ENCODE data around the gene PDE4B. TPM values are rescaled to one million over a fixed set of nuclear protein-coding genes. Genes with fewer than 3 reads are reported as not detected.
"Not testable (repeated sequence)": the region's sequence is repeated elsewhere in the genome, so short reads cannot be mapped to it uniquely, and the experiment has no call there.

PDE4B gene
- total RNA-seq, 1 experiment from 2014 or later, result 9.4 TPM

GRCh38 chr1:66055092-66055491, 262.4 kb downstream of the PDE4B start:
- DNase-seq (ENCODE audit: low spot score), result no peak

DNA sequence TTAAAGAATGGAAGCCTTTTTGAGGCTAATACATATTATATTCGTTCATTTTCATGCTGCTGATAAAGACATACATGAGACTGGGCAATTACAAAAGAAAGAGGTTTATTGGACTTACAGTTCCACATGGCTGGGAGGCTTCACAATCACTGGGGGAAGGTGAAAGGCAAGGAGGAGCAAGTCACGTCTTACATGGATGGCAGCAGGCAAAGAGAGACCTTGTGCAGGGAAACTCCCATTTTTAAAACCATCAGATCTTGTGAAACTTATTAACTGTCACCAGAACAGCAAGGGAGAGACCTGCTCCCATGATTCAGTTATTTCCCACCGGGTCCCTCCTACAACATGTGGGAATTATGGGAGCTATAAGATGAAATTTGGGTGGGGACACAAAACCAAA, 264.8 kb downstream of the PDE4B start:
- DNase-seq (ENCODE audit: low spot score), result not testable (repeated sequence)

GRCh38 chr1:66058558-66058957, 265.9 kb downstream of the PDE4B start:
- no peak for DNase-seq (ENCODE audit: low spot score)

GRCh38 chr1:66067219-66067618, 274.5 kb downstream of the PDE4B start:
- not testable (repeated sequence) for DNase-seq (ENCODE audit: low spot score)

- DNase-seq (ENCODE audit: low spot score), result no peak
These were observed 277.5 kb downstream of the PDE4B start for GRCh38 chr1:66069976-66070876.

GRCh38 chr1:66073388-66073787, 280.7 kb downstream of the PDE4B start:
- no peak for DNase-seq (ENCODE audit: low spot score)

DNA sequence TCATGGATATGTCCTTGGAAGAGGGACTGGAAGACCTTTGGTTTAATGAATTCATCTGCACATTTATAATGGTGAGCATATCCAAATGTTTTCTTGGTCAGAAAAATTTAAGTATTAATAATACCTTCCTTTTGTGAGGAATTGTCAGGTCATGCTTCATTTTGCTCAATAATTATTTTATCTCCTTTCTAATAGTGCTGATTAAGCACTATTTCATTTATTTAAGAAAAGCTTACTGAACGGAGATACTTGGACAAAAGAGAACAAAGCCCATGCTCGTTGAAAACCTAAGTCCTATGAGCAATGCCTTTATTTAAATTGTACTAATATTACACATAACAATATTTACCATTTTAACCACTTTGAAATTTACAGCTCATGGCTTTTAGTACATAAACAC, 281.5 kb downstream of the PDE4B start:
- no peak for DNase-seq (ENCODE audit: low spot score)

- DNase-seq (ENCODE audit: low spot score), result no peak
These were observed 285.7 kb downstream of the PDE4B start for GRCh38 chr1:66078412-66078811.

DNA sequence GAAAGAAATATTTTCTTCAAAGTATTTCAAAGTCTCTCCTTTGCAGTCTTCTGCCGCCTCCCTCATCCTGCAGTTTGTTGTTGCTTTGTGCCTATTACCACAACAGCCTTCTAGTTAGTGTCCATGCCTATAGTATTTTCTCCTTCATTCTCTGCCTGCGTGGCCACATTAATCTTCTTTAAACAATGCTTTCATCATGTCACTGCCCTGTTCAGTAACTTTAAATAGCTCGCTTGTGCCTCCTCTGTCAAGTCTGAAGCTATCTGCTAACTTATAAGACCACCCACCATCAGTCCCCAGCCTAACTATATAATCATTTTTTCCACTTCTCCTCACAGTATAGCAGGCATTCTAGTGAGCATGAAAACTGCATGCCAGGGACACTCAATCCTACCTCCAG, 290.3 kb downstream of the PDE4B start:
- no peak for DNase-seq (ENCODE audit: low spot score)

DNA sequence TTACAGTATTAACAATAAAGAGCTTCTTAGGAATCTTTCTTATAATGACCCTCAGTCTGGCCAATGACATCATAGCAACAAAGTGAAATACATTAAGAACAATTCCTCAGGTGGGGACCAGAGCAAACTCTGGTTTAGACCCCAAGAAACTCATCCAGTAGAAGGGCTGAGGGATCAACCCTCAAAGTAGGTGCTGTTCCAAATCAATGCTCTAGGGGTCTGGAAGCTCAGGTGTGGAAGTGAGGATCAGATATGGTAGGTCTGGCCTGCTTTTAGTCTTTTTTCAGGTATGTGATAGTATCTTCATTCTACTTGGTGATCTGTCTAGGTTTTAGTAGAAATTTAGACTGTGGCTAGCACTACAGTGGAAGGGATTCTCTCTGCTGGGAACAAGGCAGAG, 291.7 kb downstream of the PDE4B start:
- no peak for DNase-seq (ENCODE audit: low spot score)

DNA sequence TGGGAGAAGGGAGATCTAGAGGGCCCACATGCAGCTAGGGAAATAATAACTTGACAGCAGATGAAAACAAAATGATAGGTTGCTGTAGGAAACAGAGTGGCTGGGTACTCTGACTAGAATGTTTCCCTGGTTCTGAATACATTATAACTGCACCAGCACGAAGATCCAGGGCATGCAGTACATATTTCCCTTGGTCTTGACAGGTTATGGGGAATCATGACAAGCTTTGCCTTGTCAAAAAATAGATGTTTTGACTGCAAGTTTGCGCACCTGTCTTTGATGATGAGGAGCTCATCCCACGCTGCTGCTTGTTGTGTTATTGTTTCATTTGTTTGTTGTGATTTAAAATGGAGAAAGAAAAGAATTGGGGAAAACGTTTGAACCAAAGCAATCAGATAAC, 292.9 kb downstream of the PDE4B start:
- no peak for DNase-seq (ENCODE audit: low spot score)

GRCh38 chr1:66088787-66089186, 296.1 kb downstream of the PDE4B start:
- no peak for DNase-seq (ENCODE audit: low spot score)

DNA sequence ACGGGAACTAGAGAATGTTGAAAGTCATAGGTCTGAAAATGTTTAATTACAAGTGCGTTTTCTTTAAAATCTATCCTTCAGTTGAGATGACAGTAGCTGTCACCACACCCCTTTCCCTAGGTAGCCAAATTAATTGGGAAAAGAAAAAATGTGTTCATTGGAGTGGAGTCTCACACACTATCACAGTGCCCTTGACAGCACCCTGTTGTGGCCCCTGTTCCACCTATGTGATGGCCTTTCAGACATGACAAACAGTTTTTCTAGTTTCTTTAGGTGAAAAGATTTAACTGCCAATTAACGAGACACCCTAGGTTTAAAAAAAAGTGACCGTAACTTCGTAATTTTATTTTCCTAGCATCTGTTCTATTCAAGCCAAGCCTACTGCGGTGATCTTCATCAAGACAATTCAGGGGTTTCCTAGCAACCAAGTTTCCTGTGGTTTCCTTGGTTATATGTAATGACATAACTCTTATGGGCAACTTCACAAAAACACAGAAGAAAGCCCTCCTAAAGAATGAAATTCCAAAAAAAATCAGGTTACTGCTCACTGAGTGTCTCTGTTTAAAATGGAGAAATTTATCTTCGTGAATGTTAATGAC, 298.3 kb downstream of the PDE4B start:
- no peak for DNase-seq (ENCODE audit: low spot score)

GRCh38 chr1:66095190-66095589, 302.5 kb downstream of the PDE4B start:
- DNase-seq (ENCODE audit: low spot score), result no peak

DNA sequence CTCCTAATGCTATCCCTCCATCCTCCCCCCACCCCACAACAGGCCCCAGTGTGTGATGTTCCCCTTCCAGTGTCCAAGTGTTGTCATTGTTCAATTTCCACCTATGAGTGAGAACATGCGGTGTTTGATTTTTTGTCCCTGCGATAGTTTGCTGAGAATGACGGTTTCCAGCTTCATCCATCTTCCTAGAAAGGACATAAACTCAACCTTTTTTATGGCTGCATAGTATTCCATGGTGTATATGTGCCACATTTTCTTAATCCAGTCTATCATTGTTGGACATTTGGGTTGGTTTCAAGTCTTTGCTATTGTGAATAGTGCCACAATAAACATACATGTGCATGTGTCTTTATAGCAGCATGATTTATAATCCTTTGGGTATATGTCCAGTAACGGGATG, 308.3 kb downstream of the PDE4B start:
- DNase-seq (ENCODE audit: low spot score), result not testable (repeated sequence)

DNA sequence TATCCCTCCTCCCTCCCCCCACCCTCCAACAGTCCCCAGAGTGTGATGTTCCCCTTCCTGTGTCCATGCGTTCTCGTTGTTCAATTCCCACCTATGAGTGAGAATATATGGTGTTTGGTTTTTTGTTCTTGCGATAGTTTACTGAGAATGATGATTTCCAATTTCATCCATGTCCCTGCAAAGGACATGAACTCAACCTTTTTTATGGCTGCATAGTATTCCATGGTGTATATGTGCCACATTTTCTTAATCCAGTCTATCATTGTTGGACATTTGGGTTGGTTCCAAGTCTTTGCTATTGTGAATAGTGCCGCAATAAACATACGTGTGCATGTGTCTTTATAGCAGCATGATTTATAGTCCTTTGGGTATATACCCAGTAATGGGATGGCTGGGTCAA, 311.4 kb downstream of the PDE4B start:
- DNase-seq (ENCODE audit: low spot score), result not testable (repeated sequence)

- no peak for DNase-seq (ENCODE audit: low spot score)
These were observed 315.9 kb downstream of the PDE4B start for GRCh38 chr1:66108624-66109023.

- no peak for DNase-seq (ENCODE audit: low spot score)
These were observed 320.2 kb downstream of the PDE4B start for GRCh38 chr1:66112744-66113400.

GRCh38 chr1:66119148-66119547, 326.5 kb downstream of the PDE4B start:
- no peak for DNase-seq (ENCODE audit: low spot score)

DNA sequence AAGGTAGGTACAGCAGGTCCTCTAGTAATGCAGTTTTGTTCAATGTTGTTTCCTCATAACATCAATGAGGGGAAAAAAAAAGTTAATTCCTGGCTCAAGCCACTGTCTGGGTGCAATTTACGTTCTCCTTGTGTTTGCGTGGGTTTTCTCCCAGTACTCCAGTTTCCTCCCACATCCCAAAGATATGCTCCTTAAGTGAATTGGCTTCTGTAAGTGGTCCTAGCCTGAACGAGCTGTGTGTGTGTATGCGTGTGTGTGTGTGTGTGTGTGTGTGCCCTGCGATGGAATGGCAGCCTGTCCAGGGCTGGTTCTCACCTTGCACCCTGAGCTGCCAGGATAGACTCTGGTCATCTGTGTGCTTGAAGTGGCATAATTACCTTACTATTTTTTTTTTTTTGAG, 332.0 kb downstream of the PDE4B start:
- no peak for DNase-seq (ENCODE audit: low spot score)

DNA sequence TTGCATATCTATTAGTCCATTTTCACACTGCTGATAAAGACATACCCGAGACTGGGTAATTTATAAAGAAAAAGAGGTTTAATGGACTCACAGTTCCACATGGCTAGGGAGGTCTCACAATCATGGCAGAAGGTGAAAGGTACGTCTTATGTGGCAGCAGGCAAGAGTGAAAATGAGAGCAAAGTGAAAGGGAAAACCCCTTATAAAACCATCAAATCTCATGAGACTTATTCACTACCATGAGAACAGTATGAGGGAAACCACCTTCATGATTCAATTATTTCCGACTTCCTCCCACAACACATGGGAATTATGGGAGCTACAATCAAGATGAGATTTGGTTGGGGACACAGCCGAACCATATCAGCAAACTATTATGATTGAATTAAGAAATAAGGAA, 335.9 kb downstream of the PDE4B start:
- DNase-seq (ENCODE audit: low spot score), result not testable (repeated sequence)

GRCh38 chr1:66132324-66132723, 339.6 kb downstream of the PDE4B start:
- DNase-seq (ENCODE audit: low spot score), result no peak

DNA sequence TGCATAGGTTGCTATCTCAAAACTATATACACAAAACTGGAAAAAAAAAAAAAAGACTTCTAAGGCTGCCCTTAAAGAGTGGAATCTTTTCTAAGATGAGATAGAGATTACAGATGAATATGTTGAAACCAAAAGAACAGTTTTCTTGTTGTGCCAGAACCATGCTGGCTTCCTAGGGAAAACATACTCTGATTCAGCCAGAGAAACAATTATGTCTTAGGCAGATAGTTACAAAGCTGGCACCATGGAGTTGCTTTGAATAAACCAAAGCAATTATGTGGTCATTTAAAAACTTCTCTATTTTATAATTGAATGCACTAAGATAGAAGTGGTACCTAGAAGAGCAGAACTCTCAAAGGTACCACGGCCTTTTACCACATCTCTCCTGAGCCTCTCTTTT, 341.3 kb downstream of the PDE4B start:
- no peak for DNase-seq (ENCODE audit: low spot score)
